A172 (cell line): Measurements from ENCODE around the gene FH. TPM values are rescaled to one million over a fixed set of nuclear protein-coding genes. Genes with fewer than 3 reads are reported as not detected.

ENCODE experiments used
- DNase-seq: peaks from one replicate; pipeline ENCODE4 v3.0.0-alpha.2; 2015; ENCODE audit warnings: low spot score
- total RNA-seq: library from RNA; depleted of rRNA; stranded (reverse); fragments of >200 nt; shearing (Covaris generic); gene quantifications from 2 replicates; pipeline ENCODE4 v1.2.3, GENCODE V29; 2014; rRNA removed

Gene FH
- 351 and 373 TPM in 2 replicates for total RNA-seq

GRCh38 chr1:241519308-241520079, at the start of gene FH:
Gene FH, minus strand, starts transcription at chr1:241519755. Its CDS starts 33 bp downstream, at chr1:241519722.
- peak; percentile 100 for DNase-seq

GRCh38 chr1:241560849-241561187, 41.3 kb upstream of the FH start:
- no peak for DNase-seq

GRCh38 chr1:241560146-241560848, 40.7 kb upstream of the FH start:
- no peak for DNase-seq

- no peak for DNase-seq
These were observed 38.1 kb upstream of the FH start for GRCh38 chr1:241557551-241558193.

- DNase-seq = no peak
These were observed 37.5 kb upstream of the FH start for GRCh38 chr1:241557031-241557430.

- DNase-seq = no peak
These were observed 36.0 kb upstream of the FH start for GRCh38 chr1:241555526-241555925.

- DNase-seq = no peak
These were observed 34.5 kb upstream of the FH start for GRCh38 chr1:241553886-241554592.

GRCh38 chr1:241551759-241552638, 32.4 kb upstream of the FH start:
- no peak for DNase-seq

- DNase-seq = no peak
These were observed 30.8 kb upstream of the FH start for GRCh38 chr1:241550318-241550717.

GRCh38 chr1:241548008-241548407, 28.5 kb upstream of the FH start:
- no peak for DNase-seq

GRCh38 chr1:241542199-241542907, 22.8 kb upstream of the FH start:
- DNase-seq = no peak

GRCh38 chr1:241536969-241537368, 17.4 kb upstream of the FH start:
- DNase-seq = no peak

- no peak for DNase-seq
These were observed 16.7 kb upstream of the FH start for GRCh38 chr1:241536304-241536703.

GRCh38 chr1:241533326-241534115, 14.0 kb upstream of the FH start:
- no peak for DNase-seq

GRCh38 chr1:241532864-241533263, 13.3 kb upstream of the FH start:
- DNase-seq = no peak

- peak; percentile 34 for DNase-seq
These were observed 12.6 kb upstream of the FH start, which contains the start of gene KMO for GRCh38 chr1:241532162-241532531. Gene KMO, plus strand, starts transcription at chr1:241532378. Its CDS starts 67 bp downstream, at chr1:241532445.

- DNase-seq = peak; percentile 85
These were observed 11.9 kb upstream of the FH start for GRCh38 chr1:241531195-241532161.

GRCh38 chr1:241527146-241527545, 7.6 kb upstream of the FH start:
- DNase-seq = no peak
